ENCODE results near the gene CDT1. TPM values are rescaled to one million over a fixed set of nuclear protein-coding genes. Genes with fewer than 3 reads are reported as not detected.

Gene CDT1
- polyA plus RNA-seq, 1 donor: 14.0 TPM

Other genes with a start within 250 kb of the CDT1 start
- gene ZC3H18, start 233.4 kb upstream of the CDT1 start, polyA plus RNA-seq: 34.3 TPM
- not detected for gene IL17C, start 165.2 kb upstream of the CDT1 start, polyA plus RNA-seq
- gene CYBA, start 152.7 kb upstream of the CDT1 start, polyA plus RNA-seq: 195 TPM
- gene MVD, start 140.7 kb upstream of the CDT1 start, polyA plus RNA-seq: 41.0 TPM
- gene SNAI3, start 117.3 kb upstream of the CDT1 start, polyA plus RNA-seq: 1.1 TPM
- 13.3 TPM for gene RNF166, start 97.4 kb upstream of the CDT1 start, polyA plus RNA-seq
- gene CTU2, start 97.3 kb upstream of the CDT1 start, polyA plus RNA-seq: 11.0 TPM
- 92.9 TPM for gene PIEZO1, start 18.6 kb upstream of the CDT1 start, polyA plus RNA-seq
- gene APRT, start 8.1 kb downstream of the CDT1 start, polyA plus RNA-seq: 117 TPM
- gene GALNS, start 53.2 kb downstream of the CDT1 start, polyA plus RNA-seq: 32.2 TPM
- 96.0 TPM for gene TRAPPC2L, start 53.3 kb downstream of the CDT1 start, polyA plus RNA-seq
- 0.12 TPM for gene PABPN1L, start 62.9 kb downstream of the CDT1 start, polyA plus RNA-seq
- 7.4 TPM for gene CBFA2T3, start 173.4 kb downstream of the CDT1 start, polyA plus RNA-seq

All from large intestine (tissue), 1 donor.